HepG2 (cell line): ENCODE results near the gene P4HB. TPM values are rescaled to one million over a fixed set of nuclear protein-coding genes. Genes with fewer than 3 reads are reported as not detected.

ENCODE experiments used
- BRCA1 ChIP-seq: sonication (generic); formaldehyde crosslinking; IDR thresholded peaks from 2 replicates; pipeline ENCODE4 v1.4.0; 2020; ENCODE audit warnings: missing genetic modification reagents
- ELF3 ChIP-seq: IDR thresholded peaks from 2 replicates; pipeline ENCODE4 v1.6.1; 2016; ENCODE audit warnings: missing genetic modification reagents, missing compliant biosample characterization
- GFI1 ChIP-seq: sonication (generic); formaldehyde crosslinking; IDR thresholded peaks from 2 replicates; pipeline ENCODE4 v1.5.0; 2020; ENCODE audit warnings: missing genetic modification reagents, mild to moderate bottlenecking, borderline replicate concordance
- IRF9 ChIP-seq: sonication (generic); formaldehyde crosslinking; IDR thresholded peaks from 2 replicates; pipeline ENCODE4 v1.8.0; 2022; ENCODE audit warnings: missing genetic modification reagents, mild to moderate bottlenecking, borderline replicate concordance
- MAFF ChIP-seq: IDR thresholded peaks from 2 replicates; pipeline ENCODE4 v1.6.1; 2011; ENCODE audit warnings: low read depth, low read length, improper control_type of control experiment
- MXD4 ChIP-seq: IDR thresholded peaks from 2 replicates; pipeline ENCODE4 v1.6.1; 2016; ENCODE audit warnings: mild to moderate bottlenecking, missing biosample characterization, missing genetic modification reagents
- NCOA5 ChIP-seq: sonication (generic); formaldehyde crosslinking; IDR thresholded peaks from 2 replicates; pipeline ENCODE4 v1.4.0; 2020; ENCODE audit warnings: missing genetic modification reagents
- NKX3-1 ChIP-seq: sonication (generic); formaldehyde crosslinking; IDR thresholded peaks from 2 replicates; pipeline ENCODE4 v1.5.0; 2020; ENCODE audit warnings: missing genetic modification reagents
- NR2C2 ChIP-seq: sonication (generic); formaldehyde crosslinking; IDR thresholded peaks from 2 replicates; pipeline ENCODE4 v1.4.0; 2020; ENCODE audit warnings: missing genetic modification reagents, mild to moderate bottlenecking, moderate library complexity, borderline replicate concordance
- NRL ChIP-seq: sonication (generic); formaldehyde crosslinking; IDR thresholded peaks from 2 replicates; pipeline ENCODE4 v1.5.0; 2020; ENCODE audit warnings: missing genetic modification reagents, mild to moderate bottlenecking, moderate library complexity, borderline replicate concordance
- RBM39 ChIP-seq: fragments of 200-400 bp; formaldehyde crosslinking; IDR thresholded peaks from one replicate; pipeline ENCODE4 v1.6.1; 2018; ENCODE audit warnings: antibody characterized with exemption, mild to moderate bottlenecking, low read depth, low read length; ENCODE audit not compliant: poor library complexity, severe bottlenecking
- REXO4 ChIP-seq: sonication (generic); formaldehyde crosslinking; IDR thresholded peaks from 2 replicates; pipeline ENCODE4 v1.8.0; 2022; ENCODE audit warnings: missing genetic modification reagents, mild to moderate bottlenecking, borderline replicate concordance
- SRF ChIP-seq: IDR thresholded peaks from 2 replicates; pipeline ENCODE4 v1.6.1; 2011; ENCODE audit warnings: mild to moderate bottlenecking, low read depth, low read length, moderate library complexity
- ZNF235 ChIP-seq: sonication (generic); formaldehyde crosslinking; IDR thresholded peaks from 2 replicates; pipeline ENCODE4 v1.8.1; 2023; ENCODE audit warnings: mild to moderate bottlenecking, missing genetic modification reagents, borderline replicate concordance
- ZNF441 ChIP-seq: sonication (generic); formaldehyde crosslinking; IDR thresholded peaks from 2 replicates; pipeline ENCODE4 v1.7.0; 2021; ENCODE audit warnings: missing genetic modification reagents, borderline replicate concordance
- ZNF652 ChIP-seq: IDR thresholded peaks from 2 replicates; pipeline ENCODE4 v1.6.1; 2016; ENCODE audit warnings: low read depth, borderline replicate concordance
- ZNF790 ChIP-seq: sonication (generic); formaldehyde crosslinking; IDR thresholded peaks from 2 replicates; pipeline ENCODE4 v1.8.0; 2022; ENCODE audit warnings: missing genetic modification reagents, mild to moderate bottlenecking, borderline replicate concordance
- ZNF878 ChIP-seq: sonication (generic); formaldehyde crosslinking; IDR thresholded peaks from 2 replicates; pipeline ENCODE4 v1.8.1; 2023; ENCODE audit warnings: mild to moderate bottlenecking, missing genetic modification reagents, moderate library complexity
- ZSCAN30 ChIP-seq: sonication (generic); formaldehyde crosslinking; IDR thresholded peaks from 2 replicates; pipeline ENCODE4 v1.5.0; 2020; ENCODE audit warnings: mild to moderate bottlenecking, missing genetic modification reagents
- polyA plus RNA-seq, 8 experiments: library from polyadenylated mRNA; depleted of rRNA in 3 of 8; stranded (reverse) in 7 of 8; unstranded in 1 of 8; fragments of >200 nt; fragmentation: Illumina TruSeq in 4 of 8; extraction: Trizol in 4 of 8; gene quantifications; 2 replicates each; pipeline versions ENCODE4 v1.2.1 to v1.2.3, GENCODE V29; 2011 to 2016; ENCODE audit warnings: low read depth in 4 of 8, missing spikeins in 1 of 8, mixed read lengths in 1 of 8; ENCODE audit not compliant: insufficient read depth in 1 of 8
- total RNA-seq, 5 experiments: library from RNA; depleted of rRNA; stranded (reverse); fragments of >200 nt; fragmentation: Illumina TruSeq; extraction: Trizol; gene quantifications; 2 replicates each; pipeline ENCODE4 v1.2.3, GENCODE V29; 2016; ENCODE audit warnings: low read depth in 1 of 5
- TF ChIP-seq, protein P1 (sequence below): sonication (generic); formaldehyde crosslinking; conservative IDR thresholded peaks from 2 replicates; pipeline ENCODE4 v1.8.0; 2022; ENCODE audit warnings: low read depth, missing genetic modification reagents
- TF ChIP-seq, protein P2 (sequence below): sonication (generic); formaldehyde crosslinking; IDR thresholded peaks from 2 replicates; pipeline ENCODE4 v1.4.0; 2020; ENCODE audit warnings: mild to moderate bottlenecking, missing genetic modification reagents
- TF ChIP-seq, protein P3 (sequence below): sonication (generic); formaldehyde crosslinking; IDR thresholded peaks from 2 replicates; pipeline ENCODE4 v1.4.0; 2020; ENCODE audit warnings: missing genetic modification reagents

The P4HB gene
- total and polyA plus RNA-seq, 2 of the 13 experiments (the other 11 are each of a cell fraction or from before 2014, with no cell fraction given) = 185 to 782 TPM

DNA sequence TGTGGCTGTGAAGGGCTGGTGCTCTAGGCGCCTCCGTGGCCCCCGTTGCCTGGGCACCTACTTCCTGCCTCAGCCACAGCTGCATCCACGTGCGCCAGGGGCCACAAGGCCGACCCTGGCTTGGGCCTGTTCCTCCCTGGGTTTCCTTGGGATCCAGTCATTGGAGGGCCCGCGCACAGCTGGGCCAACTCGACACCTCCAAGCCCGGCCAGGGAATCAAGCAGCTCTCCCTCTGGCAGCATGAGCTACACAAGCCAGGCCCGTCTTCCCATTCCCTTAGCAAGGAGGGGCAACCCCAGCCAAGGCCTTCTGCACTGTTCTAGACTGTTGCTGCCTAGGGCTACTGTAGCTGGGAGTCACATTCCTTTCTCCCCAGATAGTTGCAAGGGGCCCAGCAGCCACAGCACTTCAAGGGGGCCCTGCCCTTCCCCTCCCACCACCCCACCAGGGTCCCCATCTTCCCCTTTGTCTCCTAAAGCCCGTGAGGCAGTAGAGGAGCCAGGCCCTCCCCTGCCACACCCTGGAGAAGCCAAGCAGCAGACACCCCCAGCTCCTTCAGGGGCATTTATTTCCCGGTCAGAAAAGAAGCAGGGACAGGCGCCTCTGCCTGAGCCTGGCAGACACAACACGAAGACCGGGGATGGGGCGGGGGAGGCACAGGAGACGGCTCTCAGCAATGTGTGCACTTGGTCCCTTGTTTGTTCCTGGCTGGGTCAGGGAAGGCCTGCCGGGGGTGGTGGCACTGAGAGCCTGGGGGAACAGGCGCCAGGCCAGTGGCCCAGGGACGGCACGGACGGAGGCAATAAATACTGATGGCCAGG lies 7.0 kb upstream of the P4HB start (continued):
- no peak for TF ChIP-seq REXO4 (CRISPR knock-in tag)
- no peak for TF ChIP-seq MAFF
- no peak for TF ChIP-seq ZNF441 (CRISPR knock-in tag)
- no peak for TF ChIP-seq BRCA1 (CRISPR knock-in tag)
- TF ChIP-seq IRF9 (CRISPR knock-in tag) = 0 out of 2 replicates have a peak, but pooled peaks have one; percentile 43
- TF ChIP-seq, protein P1, sequence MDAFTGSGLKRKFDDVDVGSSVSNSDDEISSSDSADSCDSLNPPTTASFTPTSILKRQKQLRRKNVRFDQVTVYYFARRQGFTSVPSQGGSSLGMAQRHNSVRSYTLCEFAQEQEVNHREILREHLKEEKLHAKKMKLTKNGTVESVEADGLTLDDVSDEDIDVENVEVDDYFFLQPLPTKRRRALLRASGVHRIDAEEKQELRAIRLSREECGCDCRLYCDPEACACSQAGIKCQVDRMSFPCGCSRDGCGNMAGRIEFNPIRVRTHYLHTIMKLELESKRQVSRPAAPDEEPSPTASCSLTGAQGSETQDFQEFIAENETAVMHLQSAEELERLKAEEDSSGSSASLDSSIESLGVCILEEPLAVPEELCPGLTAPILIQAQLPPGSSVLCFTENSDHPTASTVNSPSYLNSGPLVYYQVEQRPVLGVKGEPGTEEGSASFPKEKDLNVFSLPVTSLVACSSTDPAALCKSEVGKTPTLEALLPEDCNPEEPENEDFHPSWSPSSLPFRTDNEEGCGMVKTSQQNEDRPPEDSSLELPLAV = no peak
- no peak for TF ChIP-seq MXD4 (CRISPR knock-in tag)
- no peak for TF ChIP-seq SRF
- TF ChIP-seq ZNF878 (CRISPR knock-in tag) = peak; percentile 66; the same call in 1 of the 2 replicates
- TF ChIP-seq NRL (CRISPR knock-in tag) = no peak; the same call in 1 of the 2 replicates
- TF ChIP-seq NCOA5 (CRISPR knock-in tag) = peak; percentile 91
- TF ChIP-seq ZNF652 (CRISPR knock-in tag) = no peak
- no peak for TF ChIP-seq ZNF235 (CRISPR knock-in tag)
- TF ChIP-seq, protein P2, sequence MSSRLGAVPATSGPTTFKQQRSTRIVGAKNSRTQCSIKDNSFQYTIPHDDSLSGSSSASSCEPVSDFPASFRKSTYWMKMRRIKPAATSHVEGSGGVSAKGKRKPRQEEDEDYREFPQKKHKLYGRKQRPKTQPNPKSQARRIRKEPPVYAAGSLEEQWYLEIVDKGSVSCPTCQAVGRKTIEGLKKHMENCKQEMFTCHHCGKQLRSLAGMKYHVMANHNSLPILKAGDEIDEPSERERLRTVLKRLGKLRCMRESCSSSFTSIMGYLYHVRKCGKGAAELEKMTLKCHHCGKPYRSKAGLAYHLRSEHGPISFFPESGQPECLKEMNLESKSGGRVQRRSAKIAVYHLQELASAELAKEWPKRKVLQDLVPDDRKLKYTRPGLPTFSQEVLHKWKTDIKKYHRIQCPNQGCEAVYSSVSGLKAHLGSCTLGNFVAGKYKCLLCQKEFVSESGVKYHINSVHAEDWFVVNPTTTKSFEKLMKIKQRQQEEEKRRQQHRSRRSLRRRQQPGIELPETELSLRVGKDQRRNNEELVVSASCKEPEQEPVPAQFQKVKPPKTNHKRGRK = no peak
- TF ChIP-seq, protein P3, sequence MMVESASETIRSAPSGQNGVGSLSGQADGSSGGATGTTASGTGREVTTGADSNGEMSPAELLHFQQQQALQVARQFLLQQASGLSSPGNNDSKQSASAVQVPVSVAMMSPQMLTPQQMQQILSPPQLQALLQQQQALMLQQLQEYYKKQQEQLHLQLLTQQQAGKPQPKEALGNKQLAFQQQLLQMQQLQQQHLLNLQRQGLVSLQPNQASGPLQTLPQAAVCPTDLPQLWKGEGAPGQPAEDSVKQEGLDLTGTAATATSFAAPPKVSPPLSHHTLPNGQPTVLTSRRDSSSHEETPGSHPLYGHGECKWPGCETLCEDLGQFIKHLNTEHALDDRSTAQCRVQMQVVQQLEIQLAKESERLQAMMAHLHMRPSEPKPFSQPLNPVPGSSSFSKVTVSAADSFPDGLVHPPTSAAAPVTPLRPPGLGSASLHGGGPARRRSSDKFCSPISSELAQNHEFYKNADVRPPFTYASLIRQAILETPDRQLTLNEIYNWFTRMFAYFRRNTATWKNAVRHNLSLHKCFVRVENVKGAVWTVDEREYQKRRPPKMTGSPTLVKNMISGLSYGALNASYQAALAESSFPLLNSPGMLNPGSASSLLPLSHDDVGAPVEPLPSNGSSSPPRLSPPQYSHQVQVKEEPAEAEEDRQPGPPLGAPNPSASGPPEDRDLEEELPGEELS (CRISPR knock-in tag) = no peak; the same call in 1 of the 2 replicates
- TF ChIP-seq ZSCAN30 (CRISPR knock-in tag) = no peak
- no peak for TF ChIP-seq GFI1
- TF ChIP-seq RBM39 = peak; percentile 36
- TF ChIP-seq NKX3-1 (CRISPR knock-in tag) = peak; percentile 84
- no peak for TF ChIP-seq ELF3 (CRISPR knock-in tag)
- peak; percentile 47; the same call in 1 of the 2 replicates for TF ChIP-seq NR2C2 (CRISPR knock-in tag)
- TF ChIP-seq ZNF790 (CRISPR knock-in tag) = peak; percentile 76; the same call in 1 of the 2 replicates
